ENCODE results near the gene CDK17. TPM values are rescaled to one million over a fixed set of nuclear protein-coding genes. Genes with fewer than 3 reads are reported as not detected.

Gene CDK17
- total and polyA plus RNA-seq, 11 donors: 6.7 to 31.7 (median 22.9) TPM

DNA sequence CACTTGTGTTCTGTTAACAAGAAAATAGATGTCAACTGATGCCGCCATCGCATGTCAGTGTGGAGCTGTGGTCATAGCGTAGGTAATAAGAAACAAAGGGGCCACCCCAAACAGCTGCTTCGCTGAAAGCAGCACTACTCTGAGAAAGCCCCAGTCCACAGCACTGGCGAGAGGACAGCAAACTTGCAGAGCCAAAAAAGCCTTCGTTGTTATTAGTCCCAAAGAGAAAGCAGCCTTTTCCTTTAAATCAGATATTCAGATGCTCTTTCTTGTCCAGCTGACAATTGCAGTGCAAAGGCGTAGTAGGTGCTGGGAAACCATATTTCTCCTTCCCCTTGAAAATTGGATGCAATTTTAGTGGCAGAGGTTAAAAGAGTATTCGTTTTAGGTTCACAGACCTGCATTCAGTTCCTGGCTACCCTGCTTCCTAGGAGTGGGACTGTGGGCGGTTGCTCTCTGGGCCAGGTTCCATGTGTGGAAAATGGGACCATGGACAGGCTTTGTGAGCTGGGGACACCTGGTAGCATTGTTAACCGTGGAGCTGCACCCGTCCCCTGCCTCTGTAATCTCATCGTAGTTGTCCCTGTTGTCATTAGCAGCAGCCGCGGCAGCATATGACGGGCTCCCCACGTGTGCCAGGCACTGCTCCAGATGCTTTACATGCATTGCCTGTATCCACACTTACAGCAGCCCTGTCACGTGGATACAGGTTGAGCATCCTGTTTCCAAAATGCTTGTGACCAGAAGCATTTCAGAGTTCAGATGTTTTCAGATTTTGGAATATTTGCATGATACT is 151.9 kb downstream of the CDK17 start:
- 52 to 55% (median 54%) methylated on average over 17 of the region's 17 CpGs for WGBS, 4 donors
- no peaks in the 10 kb centered on the region for H3K9me3 ChIP-seq
- no peak overlapping the region for H3K4me3 ChIP-seq
- peaks cover 0 to 71% (median 38%) of the 10 kb centered on the region in 9 donors for H3K36me3 ChIP-seq
- intact Hi-C loops (cut with DNase I): loop anchor here in 1 of 10 donors (10.0 kb wide), 1 partner anchor 146 kb away; no protein-coding TSS in a partner anchor
- no peak for TF ChIP-seq CTCF (IDR thresholded peaks at IDR 0.05)
- TF ChIP-seq POLR2A (IDR thresholded peaks at IDR 0.05): no peak
- DNase-seq (no peak), ATAC-seq (peak; percentile 23 to 49 (median 40))
- H3K4me1 ChIP-seq: peaks cover 14 to 50% (median 25%) of the 10 kb centered on the region in 12 donors
- H3K27me3 ChIP-seq: no peaks in the 10 kb centered on the region
- peak overlapping the region in 8 of 12 donors; percentile 9 to 76 (median 46) for H3K27ac ChIP-seq

DNA sequence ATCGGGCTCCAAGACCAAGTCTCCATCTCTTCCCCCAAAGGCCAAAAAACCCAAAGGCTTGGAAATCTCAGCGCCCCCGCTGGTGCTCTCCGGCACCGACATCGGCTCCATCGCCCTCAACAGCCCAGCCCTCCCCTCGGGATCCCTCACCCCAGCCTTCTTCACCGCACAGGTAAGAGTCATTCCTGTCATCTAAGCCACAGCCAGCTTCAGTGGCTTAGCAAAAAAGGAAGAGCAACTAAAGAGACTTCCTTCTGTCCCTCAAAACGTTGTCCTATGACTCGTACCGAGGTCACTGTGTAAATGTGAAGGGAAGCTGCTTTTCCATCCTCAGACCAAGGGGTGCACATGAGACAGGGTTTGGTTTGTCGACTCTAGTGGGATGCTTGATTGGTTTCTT is 152.7 kb downstream of the CDK17 start:
- DNase-seq (no peak), ATAC-seq (no peak)
- H3K4me1 ChIP-seq: peaks cover 14 to 53% (median 28%) of the 10 kb centered on the region in 12 donors
- 76 to 93% (median 86%) methylated on average over 11 to 13 of the region's 13 CpGs for WGBS, 4 donors
- H3K27me3 ChIP-seq: no peaks in the 10 kb centered on the region
- H3K36me3 ChIP-seq: peaks cover 0 to 63% (median 38%) of the 10 kb centered on the region in 9 donors
- TF ChIP-seq POLR2A (IDR thresholded peaks at IDR 0.05) (no peak), CTCF (IDR thresholded peaks at IDR 0.05) (no peak)
- H3K27ac ChIP-seq: peak overlapping the region in 1 of 12 donors; percentile 43
- intact Hi-C loops (cut with DNase I): loop anchor here in 1 of 10 donors (10.0 kb wide), 1 partner anchor 147 kb away; no protein-coding TSS in a partner anchor
- no peak overlapping the region for H3K4me3 ChIP-seq
- H3K9me3 ChIP-seq: no peaks in the 10 kb centered on the region

DNA sequence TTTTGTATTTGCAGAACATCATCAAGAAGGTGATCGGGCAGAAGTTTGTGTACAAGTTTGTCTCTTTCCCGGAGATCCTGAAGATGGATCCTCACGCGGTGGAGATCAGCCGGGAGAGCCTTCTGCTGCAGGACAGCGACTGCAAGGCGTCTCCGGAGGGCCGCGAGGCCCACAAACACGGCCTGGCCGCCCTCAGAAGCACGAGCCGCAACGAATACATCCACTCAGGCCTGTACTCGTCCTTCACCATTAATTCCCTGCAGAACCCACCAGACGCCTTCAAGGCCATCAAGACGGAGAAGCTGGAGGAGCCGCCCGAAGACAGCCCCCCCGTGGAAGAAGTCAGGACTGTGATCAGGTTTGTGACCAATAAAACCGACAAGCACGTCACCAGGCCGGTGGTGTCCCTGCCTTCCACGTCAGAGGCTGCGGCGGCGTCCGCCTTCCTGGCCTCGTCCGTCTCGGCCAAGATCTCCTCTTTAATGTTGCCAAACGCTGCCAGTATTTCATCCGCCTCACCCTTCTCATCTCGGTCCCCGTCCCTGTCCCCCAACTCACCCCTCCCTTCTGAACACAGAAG is 153.2 kb downstream of the CDK17 start:
- intact Hi-C loops (cut with DNase I): loop anchor here in 1 of 10 donors (10.0 kb wide), 1 partner anchor 148 kb away; no protein-coding TSS in a partner anchor
- Histone ChIP-seq H3K27ac (peak overlapping the region in 1 of 12 donors; percentile 43), H3K9me3 (no peaks in the 10 kb centered on the region), H3K4me1 (peaks cover 14 to 59% (median 33%) of the 10 kb centered on the region in 12 donors), H3K36me3 (peaks cover 0 to 58% (median 38%) of the 10 kb centered on the region in 9 donors), H3K27me3 (no peaks in the 10 kb centered on the region), H3K4me3 (no peak overlapping the region)
- no peak for TF ChIP-seq CTCF (IDR thresholded peaks at IDR 0.05)
- no peak for TF ChIP-seq POLR2A (IDR thresholded peaks at IDR 0.05)
- DNase-seq: no peak
- ATAC-seq: no peak
- WGBS, 4 donors: 90 to 94% (median 92%) methylated on average over 32 to 36 of the region's 36 CpGs

DNA sequence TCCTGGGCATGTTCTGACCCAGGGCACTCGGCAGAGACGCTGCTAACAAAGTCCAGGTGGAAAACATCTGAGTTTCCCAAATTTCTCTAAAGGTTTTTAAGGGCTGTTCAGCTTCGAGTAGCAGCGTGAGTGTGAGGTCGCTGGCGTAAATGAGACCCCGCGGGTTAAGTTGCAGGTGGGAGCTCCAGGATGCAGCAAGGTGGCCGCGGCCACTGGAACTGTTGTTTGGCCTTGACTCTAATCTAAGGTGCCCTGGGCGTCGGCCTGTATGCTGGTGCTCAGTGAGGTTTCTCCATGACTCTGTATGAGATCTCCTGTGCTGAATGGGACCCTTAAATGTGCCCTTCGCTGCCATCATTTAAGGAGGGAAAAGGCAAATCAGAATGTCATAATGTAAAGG is 155.4 kb downstream of the CDK17 start:
- intact Hi-C loops (cut with DNase I): loop anchor here in 1 of 10 donors (10.0 kb wide), 1 partner anchor 150 kb away; no protein-coding TSS in a partner anchor
- H3K9me3 ChIP-seq: no peaks in the 10 kb centered on the region
- peaks cover 0 to 45% (median 21%) of the 10 kb centered on the region in 9 donors for H3K36me3 ChIP-seq
- no peak overlapping the region for H3K4me3 ChIP-seq
- no peaks in the 10 kb centered on the region for H3K27me3 ChIP-seq
- DNase-seq: no peak
- WGBS, 4 donors: 78 to 82% (median 80%) methylated on average over 13 of the region's 13 CpGs
- TF ChIP-seq POLR2A (IDR thresholded peaks at IDR 0.05): no peak
- no peak for TF ChIP-seq CTCF (IDR thresholded peaks at IDR 0.05)
- ATAC-seq: no peak
- peaks cover 14 to 73% (median 51%) of the 10 kb centered on the region in 12 donors for H3K4me1 ChIP-seq
- peak overlapping the region in 3 of 12 donors; percentile 2 to 82 (median 14) for H3K27ac ChIP-seq
